ENCODE measurements around the gene MRLN. TPM values are rescaled to one million over a fixed set of nuclear protein-coding genes. Genes with fewer than 3 reads are reported as not detected.

Gene MRLN
- total RNA-seq, 1 donor from 2014 or later, result not detected

GRCh38 chr10:59706851-59707797 lies 46.1 kb downstream of the MRLN start:
- DNase-seq (ENCODE audit: low spot score), result no peak

GRCh38 chr10:59705931-59706330 lies 47.3 kb downstream of the MRLN start:
- DNase-seq (ENCODE audit: low spot score), result no peak

DNA sequence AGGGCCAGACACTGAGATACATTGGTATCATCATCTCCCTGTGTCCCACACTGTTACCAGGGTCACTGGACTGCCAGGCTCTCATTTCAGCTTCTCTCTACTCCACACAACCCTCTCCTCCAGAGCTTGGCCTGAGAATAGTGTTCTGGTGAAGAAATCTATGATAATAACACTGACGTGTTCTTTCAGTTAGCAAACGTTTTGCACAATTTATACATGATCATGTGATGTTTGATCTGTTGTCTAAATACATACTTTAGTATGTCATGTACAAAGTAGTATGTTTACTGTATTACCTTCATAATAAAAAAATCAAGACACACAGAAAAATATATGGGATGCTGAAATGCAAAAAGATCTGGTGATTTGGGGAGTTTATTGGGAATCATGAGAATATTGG lies 48.6 kb downstream of the MRLN start:
- DNase-seq (ENCODE audit: low spot score), result no peak

GRCh38 chr10:59702347-59702746 lies 50.9 kb downstream of the MRLN start:
- no peak for DNase-seq (ENCODE audit: low spot score)

GRCh38 chr10:59700709-59701108 lies 52.5 kb downstream of the MRLN start:
- DNase-seq (ENCODE audit: low spot score), result no peak

GRCh38 chr10:59698326-59698725 lies 54.9 kb downstream of the MRLN start:
- DNase-seq (ENCODE audit: low spot score), result no peak

DNA sequence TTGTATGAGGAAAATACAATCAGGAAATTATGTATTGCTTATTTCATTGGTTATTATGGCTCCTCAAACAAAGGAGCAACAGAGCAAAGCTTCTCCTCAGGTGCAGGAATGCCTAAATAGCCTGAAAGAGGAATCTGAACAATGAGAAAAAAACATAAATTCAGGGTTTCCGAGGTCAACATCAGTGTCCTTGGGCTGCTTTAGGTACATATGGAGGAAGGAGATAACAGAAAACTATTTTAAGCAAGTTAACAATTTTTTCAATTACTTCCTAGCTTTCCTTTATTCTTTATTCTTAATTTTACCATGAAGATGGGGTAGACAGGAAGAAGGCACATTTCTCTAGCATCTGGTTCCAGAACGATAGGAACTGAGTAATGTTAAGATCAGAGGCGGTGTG lies 57.6 kb downstream of the MRLN start:
- DNase-seq (ENCODE audit: low spot score), result no peak

GRCh38 chr10:59694936-59695335 lies 58.3 kb downstream of the MRLN start:
- DNase-seq (ENCODE audit: low spot score), result no peak

DNA sequence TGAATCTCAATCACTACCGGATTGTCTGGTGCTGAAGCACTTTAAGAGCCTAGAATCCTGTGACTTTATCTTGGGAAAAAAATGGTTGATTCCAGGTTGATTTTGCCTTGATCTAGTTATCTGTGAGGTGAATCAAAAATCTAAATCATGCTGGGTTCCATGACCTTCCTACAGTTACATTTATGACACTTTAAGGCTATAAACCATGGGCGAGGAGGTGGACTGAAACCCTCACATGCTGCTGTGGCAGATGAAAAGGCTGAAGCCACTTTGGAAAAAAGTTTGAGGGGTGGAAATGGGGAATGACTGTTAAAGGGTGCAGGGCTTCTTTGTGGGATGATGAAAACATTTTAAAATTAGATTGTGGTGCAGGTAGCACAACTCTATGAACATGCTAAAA lies 61.1 kb downstream of the MRLN start:
- no peak for DNase-seq (ENCODE audit: low spot score)

DNA sequence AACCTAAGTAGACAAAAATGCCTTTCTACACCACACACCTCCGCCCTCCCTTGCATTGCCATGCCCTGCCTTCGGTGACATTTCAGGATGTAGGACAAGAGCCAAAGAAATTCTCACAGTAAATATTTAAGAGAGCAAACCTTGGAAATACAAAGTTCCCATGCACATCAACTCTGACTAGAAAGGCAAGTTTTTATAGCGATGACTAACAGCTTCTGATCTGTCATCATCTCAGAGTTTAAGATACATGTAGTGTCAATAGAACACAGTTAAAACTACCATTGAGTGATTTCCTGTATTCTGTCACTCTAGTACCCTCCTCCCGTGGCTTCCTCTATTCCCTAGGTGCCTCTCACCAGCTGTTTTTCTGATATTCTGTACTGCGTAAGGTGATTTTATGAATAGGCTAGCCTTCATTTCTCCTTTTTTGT lies 64.3 kb downstream of the MRLN start:
- no peak for DNase-seq (ENCODE audit: low spot score)

DNA sequence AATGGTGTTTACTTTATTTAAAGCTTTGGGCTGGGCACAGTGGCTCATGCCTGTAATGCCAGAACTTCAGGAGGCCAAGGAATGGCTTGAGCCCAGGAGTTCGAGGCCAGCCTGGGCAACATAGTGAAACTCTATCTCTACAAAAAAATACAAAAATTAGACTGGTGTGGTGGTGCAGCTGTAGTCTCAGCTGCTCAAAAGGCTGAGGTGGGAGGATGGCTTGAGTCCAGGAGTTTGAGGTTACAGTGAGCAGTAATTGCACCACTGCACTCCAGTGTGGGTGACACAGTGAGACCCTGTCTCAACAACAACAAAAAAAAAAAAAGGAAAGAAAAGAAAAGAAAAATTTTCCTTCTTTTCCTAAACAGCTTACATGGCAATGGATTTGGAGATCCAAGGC lies 65.6 kb downstream of the MRLN start:
- DNase-seq (ENCODE audit: low spot score), result no peak

Other genes with a start within 250 kb of the MRLN start
- gene SLC16A9, start 43.6 kb downstream of the MRLN start, total RNA-seq, result 8.0 TPM
- gene CCDC6, start 153.1 kb upstream of the MRLN start, total RNA-seq, result 64.5 TPM